Measurements from ENCODE around the gene ERMP1.

Gene ERMP1

GRCh38 chr9:5866685-5867084, 33.8 kb upstream of the ERMP1 start:
- H3K4me3 ChIP-seq (ENCODE audit: low read depth, low read length), result no peak overlapping the region
- no peak for TF ChIP-seq CTCF (IDR thresholded peaks at IDR 0.05; ENCODE audit: low read depth, low read length, missing control alignments)
- no peak for DNase-seq (ENCODE audit: low read depth)

GRCh38 chr9:5866272-5866671, 33.4 kb upstream of the ERMP1 start:
- no peak for TF ChIP-seq CTCF (IDR thresholded peaks at IDR 0.05; ENCODE audit: low read depth, low read length, missing control alignments)
- DNase-seq (ENCODE audit: low read depth), result no peak

GRCh38 chr9:5864446-5864845, 31.5 kb upstream of the ERMP1 start:
- no peak for DNase-seq (ENCODE audit: low read depth)
- H3K4me3 ChIP-seq (ENCODE audit: low read depth, low read length), result no peak overlapping the region
- TF ChIP-seq CTCF (IDR thresholded peaks at IDR 0.05; ENCODE audit: low read depth, low read length, missing control alignments), result no peak

More at GRCh38 chr9:5866272-5866671, 33.4 kb upstream of the ERMP1 start:
- no peak overlapping the region for H3K4me3 ChIP-seq (ENCODE audit: low read depth, low read length)

GRCh38 chr9:5863092-5863746, 30.3 kb upstream of the ERMP1 start:
- H3K4me3 ChIP-seq (ENCODE audit: low read depth, low read length), result no peak overlapping the region
- DNase-seq (ENCODE audit: low read depth), result no peak
- no peak for TF ChIP-seq CTCF (IDR thresholded peaks at IDR 0.05; ENCODE audit: low read depth, low read length, missing control alignments)

- no peak for TF ChIP-seq CTCF (IDR thresholded peaks at IDR 0.05; ENCODE audit: low read depth, low read length, missing control alignments)
- H3K4me3 ChIP-seq (ENCODE audit: low read depth, low read length), result no peak overlapping the region
These were observed 25.9 kb upstream of the ERMP1 start for GRCh38 chr9:5858833-5859232.

GRCh38 chr9:5857928-5858327, 25.0 kb upstream of the ERMP1 start:
- DNase-seq (ENCODE audit: low read depth), result no peak
- TF ChIP-seq CTCF (IDR thresholded peaks at IDR 0.05; ENCODE audit: low read depth, low read length, missing control alignments), result no peak
- no peak overlapping the region for H3K4me3 ChIP-seq (ENCODE audit: low read depth, low read length)

More at GRCh38 chr9:5858833-5859232, 25.9 kb upstream of the ERMP1 start:
- DNase-seq (ENCODE audit: low read depth), result no peak
